HCT116 (cell line): ENCODE data around the gene VAMP7. TPM values are rescaled to one million over a fixed set of nuclear protein-coding genes. Genes with fewer than 3 reads are reported as not detected.

Source experiments
- ATAC-seq: fragments of 200-7000 bp; cut with Tn5 transposase; 2 replicates; pipeline ENCODE4 v1.9.1; 2020; ENCODE audit warnings: mild to moderate bottlenecking, moderate library complexity
- BruUV-seq: library from RNA; stranded (reverse); fragments of 400-500 nt; replicated peaks from 2 replicates; lab custom pipeline; 2021; lab: Mats Ljungman, UMichigan
- CTCF ChIA-PET: fragments of 300-600 bp; sonication (Branson Sonifier 250); formaldehyde crosslinking; loops from one replicate; lab custom pipeline; 2021; ENCODE audit warnings: antibody characterized with exemption; lab: Charles Lee
- POLR2A ChIA-PET: fragments of 300-600, 350-600 bp; sonication (Branson Sonifier 250); formaldehyde crosslinking; loops from one replicate; lab custom pipeline; 2021; ENCODE audit warnings: antibody characterized with exemption; lab: Charles Lee
- RAD21 ChIA-PET, 2 experiments: fragments of 300-600 bp; sonication (Branson Sonifier 250); formaldehyde crosslinking; loops; one replicate each; lab custom pipeline; 2023; ENCODE audit warnings: low total read pairs in 2 of 2; ENCODE audit not compliant: uncharacterized antibody in 2 of 2, unreplicated experiment in 2 of 2, low non-redundant PET in 1 of 2; lab: Charles Lee
- DNase-seq: peaks from one replicate; pipeline ENCODE4 v3.0.0-alpha.2; 2010; ENCODE audit warnings: low read depth, low spot score
- H2AFZ ChIP-seq: fragments of 200-600 bp; shearing (Covaris generic), sonication (generic); 2 replicates; pipeline ENCODE4 v1.6.1; 2017; ENCODE audit warnings: low read depth, mixed run types, mixed read lengths, antibody characterized with exemption, low read length; ENCODE audit not compliant: poor library complexity, severe bottlenecking
- H3K27ac ChIP-seq: 2 replicates; pipeline ENCODE4 v1.5.1; 2012; ENCODE audit warnings: low read depth, low read length
- H3K27me3 ChIP-seq: fragments of 200-600 bp; sonication (generic); 2 replicates; pipeline ENCODE4 v1.6.1; 2016; ENCODE audit warnings: mixed run types, low read length, mixed read lengths; ENCODE audit not compliant: insufficient read depth
- H3K36me3 ChIP-seq, 2 experiments: fragments of 200-500 bp in 1 of 2; fragments of 200-600 bp in 1 of 2; sonication (Bioruptor generic) in 1 of 2; sonication (generic) in 1 of 2; 2 replicates each; pipeline versions ENCODE4 v1.5.1 to v1.6.1; 2014 to 2016; ENCODE audit warnings: low read length in 2 of 2, inconsistent platforms in 1 of 2, mixed read lengths in 1 of 2, mixed run types in 1 of 2; ENCODE audit not compliant: insufficient read depth in 2 of 2, control insufficient read depth in 1 of 2
- H3K4me1 ChIP-seq, 2 experiments: fragments of 200-600 bp in 1 of 2; sonication (generic) in 1 of 2; 2 replicates each; pipeline versions ENCODE4 v1.5.1 to v1.6.1; 2012 to 2017; ENCODE audit warnings: low read length in 2 of 2, inconsistent platforms in 1 of 2, mild to moderate bottlenecking in 1 of 2, mixed read lengths in 1 of 2, mixed run types in 1 of 2, moderate library complexity in 1 of 2; ENCODE audit not compliant: insufficient read depth in 2 of 2, control insufficient read depth in 1 of 2
- H3K4me2 ChIP-seq: fragments of 200-600 bp; sonication (generic); 2 replicates; pipeline ENCODE4 v1.6.1; 2017; ENCODE audit warnings: mixed run types, low read length, mixed read lengths
- H3K4me3 ChIP-seq, 2 experiments: fragments of 200-600 bp in 1 of 2; sonication (generic) in 1 of 2; replicated peaks in 1 of 2; 2 replicates each; pipeline ENCODE4 v1.5.1; 2011 to 2016; ENCODE audit warnings: low read length in 2 of 2, control low read depth in 1 of 2, low read depth in 1 of 2, mild to moderate bottlenecking in 1 of 2, mixed read lengths in 1 of 2, mixed run types in 1 of 2
- H3K79me2 ChIP-seq: fragments of 200-600 bp; sonication (generic); 2 replicates; pipeline ENCODE4 v1.6.1; 2017; ENCODE audit warnings: mild to moderate bottlenecking, mixed run types, low read length, moderate library complexity, mixed read lengths; ENCODE audit not compliant: insufficient read depth
- H3K9ac ChIP-seq: fragments of 200-600 bp; sonication (generic); 2 replicates; pipeline ENCODE4 v1.6.1; 2016; ENCODE audit warnings: low read length, mixed read lengths
- H3K9me2 ChIP-seq: fragments of 200-600 bp; sonication (generic), shearing (Covaris generic); 2 replicates; pipeline ENCODE4 v1.6.1; 2017; ENCODE audit warnings: mixed run types, mild to moderate bottlenecking, moderate library complexity; ENCODE audit not compliant: insufficient read depth
- H3K9me3 ChIP-seq, 2 experiments: fragments of 200-500 bp in 1 of 2; fragments of 200-600 bp in 1 of 2; sonication (Bioruptor generic) in 1 of 2; sonication (generic) in 1 of 2; 2 replicates each; pipeline ENCODE4 v1.6.1; 2014 to 2017; ENCODE audit warnings: low read length in 2 of 2, mixed read lengths in 2 of 2, inconsistent platforms in 1 of 2, low read depth in 1 of 2, mild to moderate bottlenecking in 1 of 2, mixed run types in 1 of 2, moderate library complexity in 1 of 2; ENCODE audit not compliant: control insufficient read depth in 1 of 2, insufficient read depth in 1 of 2
- H4K20me1 ChIP-seq: fragments of 200-600 bp; sonication (generic), shearing (Covaris generic); 2 replicates; pipeline ENCODE4 v1.6.1; 2017; ENCODE audit warnings: mixed run types, mild to moderate bottlenecking, moderate library complexity; ENCODE audit not compliant: insufficient read depth
- CTCF ChIP-seq, 3 experiments: fragments of 200-600 bp in 1 of 3; sonication (generic) in 1 of 3; IDR thresholded peaks in 2 of 3; conservative IDR thresholded peaks in 1 of 3; 2 replicates each; pipeline ENCODE4 v1.5.1; 2012 to 2017; ENCODE audit warnings: low read depth in 2 of 3, low read length in 2 of 3, antibody characterized with exemption in 1 of 3, borderline replicate concordance in 1 of 3, control low read depth in 1 of 3, mild to moderate bottlenecking in 1 of 3, mixed read lengths in 1 of 3, mixed run types in 1 of 3, moderate library complexity in 1 of 3; ENCODE audit not compliant: insufficient read depth in 1 of 3
- FOSL1 ChIP-seq: IDR thresholded peaks from 2 replicates; pipeline ENCODE4 v1.6.1; 2012; ENCODE audit warnings: low read depth
- POLR2A ChIP-seq: IDR thresholded peaks from 2 replicates; pipeline ENCODE4 v1.7.0; 2011; ENCODE audit warnings: borderline replicate concordance; ENCODE audit not compliant: insufficient read depth, insufficient read length; ENCODE audit errors: extremely low read depth
- POLR2AphosphoS5 ChIP-seq: IDR thresholded peaks from 2 replicates; pipeline ENCODE4 v1.6.1; 2011; ENCODE audit warnings: mild to moderate bottlenecking, low read depth, low read length, moderate library complexity
- ZBTB33 ChIP-seq: IDR thresholded peaks from 2 replicates; pipeline ENCODE4 v1.6.1; 2011; ENCODE audit warnings: mild to moderate bottlenecking, low read length, moderate library complexity; ENCODE audit not compliant: insufficient replicate concordance; ENCODE audit errors: extremely low read depth
- intact Hi-C: fragments of 100-400 bp; cut with micrococcal nuclease; formaldehyde crosslinking; loops from 2 replicates; pipeline ENCODE4 v1.10.0; 2022
- total RNA-seq: library from RNA; stranded (reverse); gene quantifications from one replicate; pipeline ENCODE4 v1.2.1, GENCODE V29; 2021; ENCODE audit not compliant: unreplicated experiment

Gene VAMP7
- total RNA-seq, 1 experiment from 2014 or later = 32.8 TPM

GRCh38 chrX:155867821-155868220 is 13.3 kb upstream of the VAMP7 start:
- no TSS peak for BruUV-seq
- no peak overlapping the region for H3K4me2 ChIP-seq
- ATAC-seq = no peak

More at GRCh38 chrX:155867821-155868220, 13.3 kb upstream of the VAMP7 start:
- no peak for DNase-seq
- Histone ChIP-seq H3K27me3 (no peaks in the 10 kb centered on the region), H3K27ac (no peak overlapping the region), H3K4me3 (no peak overlapping the region), H3K36me3 (no peaks in the 10 kb centered on the region), H3K9me3 (no peaks in the 10 kb centered on the region), H3K9ac (no peak overlapping the region), H4K20me1 (no peaks in the 10 kb centered on the region), H3K9me2 (no peaks in the 10 kb centered on the region), H3K79me2 (no peaks in the 10 kb centered on the region), H2AFZ (no peak overlapping the region), H3K4me1 (no peaks in the 10 kb centered on the region)
- ChIA-PET CTCF (no interaction called here), POLR2A (no interaction called here), RAD21 (no interaction called here)
- TF ChIP-seq ZBTB33 (no peak), FOSL1 (no peak), POLR2A (no peak), POLR2AphosphoS5 (no peak), CTCF (IDR thresholded peaks at IDR 0.05 in 2 of 3, conservative IDR thresholded peaks at IDR 0.05 in 1 of 3; ENCODE audit: borderline replicate concordance in 1 of 3, insufficient read depth in 1 of 3, low read depth in 2 of 3, low read length in 2 of 3) (no peak)
- intact Hi-C loops = no loop called here
